Transverse colon (tissue), 4 donors: ENCODE results near the gene LST1. TPM values are rescaled to one million over a fixed set of nuclear protein-coding genes. Genes with fewer than 3 reads are reported as not detected.

Experiments
- DNase-seq: peaks from one replicate; pipeline ENCODE4 v3.0.0-alpha.2; 2019
- H3K27ac ChIP-seq, 4 donors: fragments of 200-600 bp; sonication (generic); 2 replicates each; pipeline ENCODE4 v1.5.1; 2016 to 2018; ENCODE audit warnings: inconsistent platforms in 4 of 4
- H3K27me3 ChIP-seq: fragments of 200-600 bp; sonication (generic); 2 replicates; pipeline ENCODE4 v1.5.1; 2017; ENCODE audit warnings: inconsistent platforms
- H3K36me3 ChIP-seq, 4 donors: fragments of 200-600 bp; sonication (generic); 2 replicates each; pipeline ENCODE4 v1.5.1; 2017 to 2019; ENCODE audit warnings: inconsistent platforms in 4 of 4
- H3K4me1 ChIP-seq, 4 donors: fragments of 200-600 bp; sonication (generic); 2 replicates each; pipeline ENCODE4 v1.5.1; 2017 to 2020; ENCODE audit warnings: inconsistent platforms in 4 of 4
- H3K4me3 ChIP-seq, 4 donors: fragments of 200-600 bp; sonication (generic); 1 replicate in 1 of 4; 2 replicates in 3 of 4; pipeline versions ENCODE4 v1.5.1 to v1.6.1; 2017 to 2019; ENCODE audit warnings: inconsistent platforms in 4 of 4
- H3K9me3 ChIP-seq, 2 donors: fragments of 200-600 bp; sonication (generic); 2 replicates each; pipeline ENCODE4 v1.5.1; 2017 to 2019; ENCODE audit warnings: inconsistent platforms in 2 of 2
- EP300 ChIP-seq: sonication (generic); formaldehyde crosslinking; IDR thresholded peaks from one replicate; pipeline ENCODE4 v1.6.1; 2017; ENCODE audit warnings: antibody characterized with exemption, low read depth
- POLR2A ChIP-seq: fragments of 450-650 bp; IDR thresholded peaks from one replicate; pipeline ENCODE4 v1.6.1; 2016; ENCODE audit warnings: antibody characterized with exemption, mild to moderate bottlenecking, moderate library complexity
- POLR2AphosphoS5 ChIP-seq, 3 donors: sonication (generic); formaldehyde crosslinking; IDR thresholded peaks; one replicate each; pipeline ENCODE4 v1.6.1; 2016; ENCODE audit warnings: antibody characterized with exemption in 3 of 3
- WGBS, 2 donors: methylation state at CpG; one replicate each; pipeline ENCODE4 v1.1.5; 2018; ENCODE audit warnings: low coverage in 1 of 2; 5-methylcytosine and 5-hydroxymethylcytosine counted together
- in situ Hi-C, 4 donors: fragments of 200-750 bp; cut with MboI; loops; one replicate each; pipeline versions ENCODE4 v1.15.0 to v1.15.1; 2017; ENCODE audit warnings: low sequenced_read_pairs in 3 of 4, low pct_ligation_motif_present in 1 of 4, low pct_unique_long_range_greater_than_20kb in 1 of 4
- intact Hi-C: fragments of 100-400 bp; cut with DNase I; formaldehyde crosslinking; loops from one replicate; pipeline ENCODE4 v1.15.1; 2023; ENCODE audit warnings: low total_unique reads
- total RNA-seq, 4 donors: library from RNA; depleted of rRNA; stranded (reverse); fragments of >200 nt; gene quantifications; one replicate each; pipeline ENCODE4 v1.1.0, GENCODE V29; 2016
- TF ChIP-seq, protein P1 (sequence below), 5 experiments: fragments of 200-600 bp in 3 of 5; fragments of 450-650 bp in 2 of 5; sonication (generic) in 3 of 5; IDR thresholded peaks; 1 replicate in 2 of 5; 2 replicates in 3 of 5; pipeline ENCODE4 v1.5.1; 2016 to 2017; ENCODE audit warnings: antibody characterized with exemption in 5 of 5, inconsistent platforms in 3 of 5, mild to moderate bottlenecking in 2 of 5, moderate library complexity in 1 of 5

The LST1 gene
- total RNA-seq, 4 donors from 2014 or later, result 1.1 to 7.6 (median 1.9) TPM; not detected in 1

DNA sequence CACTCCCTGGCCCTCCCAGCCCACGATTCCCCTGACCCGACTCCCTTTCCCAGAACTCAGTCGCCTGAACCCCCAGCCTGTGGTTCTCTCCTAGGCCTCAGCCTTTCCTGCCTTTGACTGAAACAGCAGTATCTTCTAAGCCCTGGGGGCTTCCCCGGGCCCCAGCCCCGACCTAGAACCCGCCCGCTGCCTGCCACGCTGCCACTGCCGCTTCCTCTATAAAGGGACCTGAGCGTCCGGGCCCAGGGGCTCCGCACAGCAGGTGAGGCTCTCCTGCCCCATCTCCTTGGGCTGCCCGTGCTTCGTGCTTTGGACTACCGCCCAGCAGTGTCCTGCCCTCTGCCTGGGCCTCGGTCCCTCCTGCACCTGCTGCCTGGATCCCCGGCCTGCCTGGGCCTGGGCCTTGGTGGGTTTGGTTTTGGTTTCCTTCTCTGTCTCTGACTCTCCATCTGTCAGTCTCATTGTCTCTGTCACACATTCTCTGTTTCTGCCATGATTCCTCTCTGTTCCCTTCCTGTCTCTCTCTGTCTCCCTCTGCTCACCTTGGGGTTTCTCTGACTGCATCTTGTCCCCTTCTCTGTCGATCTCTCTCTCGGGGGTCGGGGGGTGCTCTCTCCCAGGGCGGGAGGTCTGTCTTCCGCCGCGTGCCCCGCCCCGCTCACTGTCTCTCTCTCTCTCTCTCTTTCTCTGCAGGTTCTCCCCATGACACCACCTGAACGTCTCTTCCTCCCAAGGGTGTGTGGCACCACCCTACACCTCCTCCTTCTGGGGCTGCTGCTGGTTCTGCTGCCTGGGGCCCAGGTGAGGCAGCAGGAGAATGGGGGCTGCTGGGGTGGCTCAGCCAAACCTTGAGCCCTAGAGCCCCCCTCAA lies 13.8 kb upstream of the LST1 start, which contains the start of gene LTA:
Gene LTA (plus strand): TSS at position 249 of the 871 bp plus-strand sequence. CDS start 454 bp downstream, at position 703.
- in situ Hi-C loops (no loop called here), intact Hi-C loops (no loop called here)
- Histone ChIP-seq H3K9me3 (no peaks in the 10 kb centered on the region), H3K27ac (peak within 1 kb of the TSS; percentile 17 to 67 (median 58)), H3K36me3 (no peaks in the 10 kb centered on the region), H3K27me3 (peaks cover 5% of the 10 kb centered on the region), H3K4me3 (peak within 1 kb of the TSS in 1 of 4 donors; percentile 28), H3K4me1 (peaks cover 0 to 13% (median 0%) of the 10 kb centered on the region in 4 donors)
- peak; percentile 43 for DNase-seq
- peak; percentile 35 for TF ChIP-seq POLR2A
- TF ChIP-seq EP300, result no peak
- WGBS, 2 donors, result 73 to 86% methylated on average over 9 to 23 of the region's 27 CpGs

- H3K27ac ChIP-seq, result peak overlapping the region in 1 of 4 donors; percentile 66
- H3K27me3 ChIP-seq, result peaks cover 5% of the 10 kb centered on the region
- no peaks in the 10 kb centered on the region for H3K9me3 ChIP-seq
- no peak for DNase-seq
- peaks cover 0 to 13% (median 0%) of the 10 kb centered on the region in 4 donors for H3K4me1 ChIP-seq
- in situ Hi-C loops (no loop called here), intact Hi-C loops (no loop called here)
- H3K36me3 ChIP-seq, result no peaks in the 10 kb centered on the region
- no peak overlapping the region for H3K4me3 ChIP-seq
- TF ChIP-seq, protein P1, sequence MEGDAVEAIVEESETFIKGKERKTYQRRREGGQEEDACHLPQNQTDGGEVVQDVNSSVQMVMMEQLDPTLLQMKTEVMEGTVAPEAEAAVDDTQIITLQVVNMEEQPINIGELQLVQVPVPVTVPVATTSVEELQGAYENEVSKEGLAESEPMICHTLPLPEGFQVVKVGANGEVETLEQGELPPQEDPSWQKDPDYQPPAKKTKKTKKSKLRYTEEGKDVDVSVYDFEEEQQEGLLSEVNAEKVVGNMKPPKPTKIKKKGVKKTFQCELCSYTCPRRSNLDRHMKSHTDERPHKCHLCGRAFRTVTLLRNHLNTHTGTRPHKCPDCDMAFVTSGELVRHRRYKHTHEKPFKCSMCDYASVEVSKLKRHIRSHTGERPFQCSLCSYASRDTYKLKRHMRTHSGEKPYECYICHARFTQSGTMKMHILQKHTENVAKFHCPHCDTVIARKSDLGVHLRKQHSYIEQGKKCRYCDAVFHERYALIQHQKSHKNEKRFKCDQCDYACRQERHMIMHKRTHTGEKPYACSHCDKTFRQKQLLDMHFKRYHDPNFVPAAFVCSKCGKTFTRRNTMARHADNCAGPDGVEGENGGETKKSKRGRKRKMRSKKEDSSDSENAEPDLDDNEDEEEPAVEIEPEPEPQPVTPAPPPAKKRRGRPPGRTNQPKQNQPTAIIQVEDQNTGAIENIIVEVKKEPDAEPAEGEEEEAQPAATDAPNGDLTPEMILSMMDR (IDR thresholded peaks at IDR 0.05), result no peak
- 82 to 85% methylated on average over 3 to 9 of the region's 9 CpGs for WGBS, 2 donors
These were observed 12.6 kb upstream of the LST1 start for GRCh38 chr6:31573239-31574105.

DNA sequence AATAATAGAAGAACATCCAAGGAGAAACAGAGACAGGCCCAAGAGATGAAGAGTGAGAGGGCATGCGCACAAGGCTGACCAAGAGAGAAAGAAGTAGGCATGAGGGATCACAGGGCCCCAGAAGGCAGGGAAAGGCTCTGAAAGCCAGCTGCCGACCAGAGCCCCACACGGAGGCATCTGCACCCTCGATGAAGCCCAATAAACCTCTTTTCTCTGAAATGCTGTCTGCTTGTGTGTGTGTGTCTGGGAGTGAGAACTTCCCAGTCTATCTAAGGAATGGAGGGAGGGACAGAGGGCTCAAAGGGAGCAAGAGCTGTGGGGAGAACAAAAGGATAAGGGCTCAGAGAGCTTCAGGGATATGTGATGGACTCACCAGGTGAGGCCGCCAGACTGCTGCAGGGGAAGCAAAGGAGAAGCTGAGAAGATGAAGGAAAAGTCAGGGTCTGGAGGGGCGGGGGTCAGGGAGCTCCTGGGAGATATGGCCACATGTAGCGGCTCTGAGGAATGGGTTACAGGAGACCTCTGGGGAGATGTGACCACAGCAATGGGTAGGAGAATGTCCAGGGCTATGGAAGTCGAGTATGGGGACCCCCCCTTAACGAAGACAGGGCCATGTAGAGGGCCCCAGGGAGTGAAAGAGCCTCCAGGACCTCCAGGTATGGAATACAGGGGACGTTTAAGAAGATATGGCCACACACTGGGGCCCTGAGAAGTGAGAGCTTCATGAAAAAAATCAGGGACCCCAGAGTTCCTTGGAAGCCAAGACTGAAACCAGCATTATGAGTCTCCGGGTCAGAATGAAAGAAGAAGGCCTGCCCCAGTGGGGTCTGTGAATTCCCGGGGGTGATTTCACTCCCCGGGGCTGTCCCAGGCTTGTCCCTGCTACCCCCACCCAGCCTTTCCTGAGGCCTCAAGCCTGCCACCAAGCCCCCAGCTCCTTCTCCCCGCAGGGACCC lies 11.7 kb upstream of the LST1 start:
- in situ Hi-C loops, result no loop called here
- Histone ChIP-seq H3K27me3 (no peaks in the 10 kb centered on the region), H3K36me3 (no peaks in the 10 kb centered on the region), H3K4me3 (no peak overlapping the region), H3K4me1 (peaks cover 0 to 8% (median 0%) of the 10 kb centered on the region in 4 donors), H3K9me3 (no peaks in the 10 kb centered on the region), H3K27ac (peak overlapping the region; percentile 48 to 74 (median 72))
- no peak for DNase-seq
- whole genome bisulfite sequencing, 2 donors, result 63 to 79% methylated on average over 5 to 14 of the region's 14 CpGs
- intact Hi-C loops, result no loop called here
- TF ChIP-seq, protein P1 (IDR thresholded peaks at IDR 0.05), result no peak
- TF ChIP-seq EP300 (no peak), POLR2A (no peak), POLR2AphosphoS5 (IDR thresholded peaks at IDR 0.05) (no peak)

GRCh38 chr6:31575335-31575901 lies 10.7 kb upstream of the LST1 start, which contains the start of gene TNF:
TNF (plus strand) TSS chr6:31575565; CDS start chr6:31575742, 177 bp downstream.
- intact Hi-C loops, result no loop called here
- Histone ChIP-seq H3K4me1 (peaks cover 0 to 9% (median under 1%) of the 10 kb centered on the region in 4 donors), H3K27ac (peak within 1 kb of the TSS; percentile 48 to 74 (median 72)), H3K27me3 (no peaks in the 10 kb centered on the region), H3K9me3 (no peaks in the 10 kb centered on the region), H3K36me3 (no peaks in the 10 kb centered on the region), H3K4me3 (peak within 1 kb of the TSS in 3 of 4 donors; percentile 12 to 37 (median 19))
- 40 to 41% methylated on average over 3 to 19 of the region's 19 CpGs for WGBS, 2 donors
- in situ Hi-C loops, result no loop called here
- TF ChIP-seq, protein P1 (IDR thresholded peaks at IDR 0.05), result no peak
- TF ChIP-seq POLR2AphosphoS5 (IDR thresholded peaks at IDR 0.05), result peak; percentile 47 to 75 (median 69)
- peak; percentile 69 for TF ChIP-seq POLR2A
- DNase-seq, result peak; percentile 68
